ENCODE data around the gene CNTNAP4.

Gene CNTNAP4

DNA sequence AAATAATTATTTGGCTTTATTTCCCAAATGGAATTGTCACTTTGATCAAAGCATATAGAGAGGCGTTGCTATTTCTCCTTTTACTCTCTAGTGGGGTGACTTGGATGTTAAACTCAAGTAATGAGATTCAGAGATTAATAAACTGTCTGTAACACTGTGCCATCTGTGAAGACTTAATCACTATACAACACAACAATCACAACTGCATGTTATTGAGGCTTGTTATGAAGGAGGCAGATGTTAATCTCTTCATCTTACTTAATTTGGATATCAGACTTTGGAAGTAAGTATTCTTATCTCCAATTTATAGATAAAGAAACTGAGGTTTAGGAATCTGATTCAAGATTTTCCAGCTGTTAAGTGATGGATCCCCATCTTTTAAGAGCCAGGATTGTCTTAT, 132.5 kb downstream of the CNTNAP4 start:
- DNase-seq, result no peak

DNA sequence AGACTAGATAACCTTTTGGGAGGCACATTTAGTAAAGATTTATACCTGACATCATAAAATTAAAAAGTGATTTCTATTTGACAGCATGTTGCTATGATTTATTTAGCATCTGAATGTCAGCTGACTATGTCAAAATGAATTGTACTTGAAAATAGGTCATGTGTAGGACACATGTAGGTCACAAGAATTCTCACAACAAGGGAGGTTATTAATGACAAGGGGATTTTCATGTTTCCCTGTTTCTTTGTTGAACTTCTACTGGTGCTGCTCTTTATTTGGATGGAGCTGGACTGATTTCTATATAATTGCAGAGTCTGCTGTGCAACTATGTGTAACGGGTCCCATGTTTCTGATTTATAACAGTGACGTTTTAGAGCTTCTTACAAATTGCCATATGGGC, 144.4 kb downstream of the CNTNAP4 start:
- DNase-seq, result no peak

DNA sequence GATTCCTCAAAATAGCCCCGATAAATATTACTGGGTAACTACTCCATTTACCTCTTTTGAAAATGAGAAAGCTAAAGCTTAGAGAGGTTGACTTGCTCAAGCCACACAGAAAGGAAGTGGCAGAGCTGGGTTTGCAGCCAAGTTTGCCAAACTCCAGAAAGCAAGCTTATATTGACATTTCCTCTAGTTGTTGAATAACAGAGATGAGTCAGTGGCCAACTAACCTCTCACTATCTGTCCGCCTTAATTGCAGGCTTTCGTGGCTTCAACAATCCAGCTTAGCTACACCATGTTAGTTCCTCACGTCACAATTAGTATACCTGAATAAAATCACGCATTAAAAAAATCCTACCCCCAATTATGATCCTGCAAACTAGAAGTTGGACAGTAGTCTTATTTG, 151.7 kb downstream of the CNTNAP4 start:
- DNase-seq, result no peak

DNA sequence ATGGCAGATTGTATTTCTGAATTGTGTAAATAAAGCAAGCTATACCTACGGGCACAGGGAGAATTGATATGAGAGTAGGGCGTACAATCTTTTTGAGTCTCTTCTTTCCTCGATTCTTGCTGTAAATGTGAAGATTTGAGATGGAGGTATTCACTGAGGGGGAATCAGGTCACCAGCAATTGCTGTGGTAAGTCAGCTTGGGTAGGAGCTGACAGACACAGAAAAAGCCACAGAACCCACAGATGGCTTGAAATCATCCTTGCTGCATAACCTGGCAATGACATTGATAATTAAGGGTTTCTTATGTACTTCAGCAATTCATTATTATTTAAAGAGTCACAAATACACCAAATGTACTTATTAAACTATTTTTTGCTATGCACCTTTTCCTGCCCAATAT, 164.2 kb downstream of the CNTNAP4 start:
- DNase-seq, result no peak

DNA sequence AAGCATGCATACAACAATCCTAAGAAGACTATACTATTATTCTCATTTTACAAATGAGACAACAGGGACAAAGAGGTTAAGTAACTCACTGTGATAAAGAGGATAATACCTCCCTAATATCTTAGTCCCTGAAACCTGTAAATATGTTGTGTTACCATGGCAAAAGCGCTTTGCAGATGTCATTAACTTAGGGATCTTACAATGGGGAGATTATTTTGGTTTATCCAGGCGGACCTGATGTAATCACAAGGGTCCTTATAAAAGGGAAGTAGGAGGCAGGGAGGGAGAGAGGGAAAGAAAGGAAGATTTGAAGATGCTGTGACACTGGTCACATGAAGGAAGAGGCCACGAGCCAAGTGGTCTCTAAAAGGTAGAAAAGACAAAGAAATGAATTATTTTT, 164.7 kb downstream of the CNTNAP4 start:
- DNase-seq, result no peak

DNA sequence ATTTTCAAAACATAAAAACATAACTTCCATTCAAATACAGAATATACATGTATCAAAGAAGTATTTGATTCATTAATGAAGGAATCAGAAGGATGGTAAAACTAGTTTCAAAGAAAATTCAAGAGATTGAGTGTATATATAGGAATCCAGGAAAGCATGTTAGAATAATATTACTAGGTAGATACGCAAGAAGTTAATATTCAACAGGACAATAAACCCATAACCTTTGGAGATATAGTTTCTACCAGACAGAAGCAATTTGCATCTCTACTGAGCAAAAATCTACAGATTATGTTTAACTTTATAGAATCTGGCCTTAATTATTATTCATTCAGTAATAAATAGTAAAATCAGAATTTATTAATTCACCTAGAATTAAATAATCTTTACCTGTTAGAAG, 166.8 kb downstream of the CNTNAP4 start:
- no peak for DNase-seq

- DNase-seq, result no peak
Observed at GRCh38 chr16:76444832-76445231, 167.6 kb downstream of the CNTNAP4 start.

GRCh38 chr16:76445815-76446214, 168.6 kb downstream of the CNTNAP4 start:
- DNase-seq, result no peak

DNA sequence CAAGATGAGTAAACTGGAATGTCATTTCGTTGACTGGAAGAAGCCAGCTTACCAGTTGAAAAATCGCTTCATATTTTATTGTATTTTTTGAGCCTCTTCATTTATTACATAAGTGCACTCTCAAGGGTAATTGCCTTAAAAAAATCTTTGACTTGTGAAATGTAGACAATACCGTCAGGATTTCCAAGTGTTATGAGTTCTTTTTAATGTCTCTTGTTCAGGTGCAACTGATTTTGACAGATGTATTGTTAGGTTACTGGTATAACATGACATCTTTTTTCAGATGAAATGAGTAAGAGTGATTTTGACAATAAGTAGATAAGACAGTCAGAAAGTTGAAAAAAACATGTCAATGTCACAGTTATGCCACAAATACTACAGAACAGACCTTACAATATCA, 169.1 kb downstream of the CNTNAP4 start:
- no peak for DNase-seq

DNA sequence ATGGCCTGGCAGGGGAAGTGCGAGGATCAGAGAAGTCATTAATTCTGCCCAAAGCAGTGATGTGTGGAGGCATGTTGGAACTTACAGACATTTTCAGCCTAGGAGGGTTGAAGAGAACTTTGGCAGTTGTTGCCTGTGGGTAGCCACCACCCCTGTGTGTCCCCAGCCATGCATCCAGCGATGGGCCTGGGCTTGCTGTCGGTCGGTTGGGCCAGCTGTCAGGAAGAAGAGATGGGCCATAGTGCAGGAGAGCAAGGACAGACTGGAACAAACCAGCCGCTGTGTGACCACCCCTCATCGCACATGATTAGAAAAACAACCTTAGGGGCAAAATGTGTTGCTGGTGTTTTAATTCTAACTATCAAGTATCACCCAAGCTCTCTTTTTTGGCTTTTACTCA, 173.7 kb downstream of the CNTNAP4 start:
- DNase-seq, result no peak

GRCh38 chr16:76455257-76455656, 178.1 kb downstream of the CNTNAP4 start:
- no peak for DNase-seq

- no peak for DNase-seq
Observed at GRCh38 chr16:76456016-76456415, 178.8 kb downstream of the CNTNAP4 start.

GRCh38 chr16:76459111-76459510, 181.9 kb downstream of the CNTNAP4 start:
- no peak for DNase-seq

GRCh38 chr16:76461836-76462235, 184.6 kb downstream of the CNTNAP4 start:
- no peak for DNase-seq

- no peak for DNase-seq
Observed at GRCh38 chr16:76464955-76465620, 187.9 kb downstream of the CNTNAP4 start.

DNA sequence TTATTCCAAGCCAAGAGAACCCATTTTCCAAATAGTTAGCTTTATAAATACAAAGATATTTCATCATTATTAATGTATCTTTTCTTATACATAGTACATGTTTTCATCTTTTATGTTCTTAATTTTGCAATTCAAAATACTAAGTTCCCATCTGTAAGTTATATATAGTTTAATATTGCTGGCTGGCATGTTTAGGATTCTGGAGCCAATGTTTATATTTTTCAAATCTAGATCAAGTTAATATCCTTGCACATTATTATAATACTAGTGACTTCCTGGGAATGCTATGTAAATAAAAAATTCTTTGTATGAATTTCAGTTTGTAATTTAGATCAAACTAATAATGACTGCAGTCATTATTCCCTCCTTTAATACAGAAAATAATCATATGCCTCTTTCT, 189.7 kb downstream of the CNTNAP4 start:
- no peak for DNase-seq

DNA sequence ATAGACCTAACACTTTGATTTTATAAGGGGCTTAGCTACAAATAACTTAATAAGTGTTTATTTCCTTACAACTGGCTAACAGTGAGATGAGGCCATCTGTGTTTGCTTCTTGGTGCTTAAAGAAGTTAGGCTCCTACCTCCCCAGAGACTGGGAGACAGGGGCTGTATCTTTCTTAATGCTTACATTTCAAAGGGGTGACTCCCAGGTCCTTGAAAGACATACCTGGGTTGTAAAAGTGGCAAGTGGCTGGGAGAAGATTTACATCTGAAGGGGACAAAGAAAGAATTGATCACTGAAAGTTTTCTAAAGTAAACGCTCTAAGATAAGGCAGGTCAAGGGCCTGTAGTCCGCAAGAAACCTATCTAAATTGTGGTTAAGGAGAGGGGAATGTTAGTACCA, 196.8 kb downstream of the CNTNAP4 start:
- no peak for DNase-seq

GRCh38 chr16:76478105-76478504, 200.9 kb downstream of the CNTNAP4 start:
- DNase-seq, result no peak

DNA sequence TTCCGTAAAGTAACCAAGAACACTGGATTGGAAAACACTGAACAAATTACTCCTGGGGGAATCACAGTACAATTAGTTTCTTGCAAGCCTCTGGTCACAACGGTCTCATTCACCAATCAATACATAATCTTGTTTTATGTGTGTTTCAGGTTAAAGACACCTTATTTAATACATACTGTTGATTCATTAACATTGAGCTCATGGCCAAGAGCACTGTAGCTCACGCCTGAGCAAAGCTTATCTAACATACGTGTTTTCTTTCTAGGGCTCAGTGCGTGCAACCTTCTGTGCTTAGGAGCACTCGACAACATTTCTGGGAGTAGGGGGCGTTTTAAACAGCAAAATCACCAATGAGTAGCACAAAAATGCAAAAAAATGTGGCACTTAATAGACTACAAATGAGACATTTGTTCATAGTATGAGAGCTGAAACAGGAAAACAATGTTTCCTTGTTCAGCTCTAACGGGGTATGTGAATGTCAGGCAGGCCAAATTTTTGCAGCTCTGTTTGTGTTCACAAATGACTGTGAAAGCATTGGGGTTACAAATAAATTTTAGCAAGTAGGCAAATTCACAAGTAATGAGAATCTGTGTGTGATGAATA, 206.2 kb downstream of the CNTNAP4 start:
- no peak for DNase-seq

DNA sequence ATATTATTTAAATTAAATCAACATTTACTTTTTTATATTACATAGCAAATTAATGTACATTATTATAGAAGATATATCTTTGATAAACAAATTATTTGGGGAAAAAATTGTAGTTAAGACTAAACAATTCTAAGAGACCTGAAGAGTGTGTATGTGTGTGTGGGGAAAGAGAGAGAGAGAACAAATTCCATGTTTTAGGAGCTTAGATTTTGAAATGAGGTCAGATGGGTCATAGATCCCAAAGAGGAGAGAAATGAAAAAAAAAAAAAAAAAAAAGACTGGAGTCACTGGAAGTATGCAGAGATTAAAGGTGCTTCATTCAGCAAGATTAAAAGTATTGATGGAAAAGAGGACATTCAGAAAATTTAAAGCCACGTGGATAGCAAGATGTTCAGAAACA, 206.8 kb downstream of the CNTNAP4 start:
- no peak for DNase-seq

- no peak for DNase-seq
Observed at GRCh38 chr16:76486740-76487139, 209.5 kb downstream of the CNTNAP4 start.

GRCh38 chr16:76487411-76488064, 210.3 kb downstream of the CNTNAP4 start:
- DNase-seq, result no peak

- no peak for DNase-seq
Observed at GRCh38 chr16:76488065-76488417, 210.8 kb downstream of the CNTNAP4 start.

- DNase-seq, result no peak
Observed at GRCh38 chr16:76490036-76490639, 212.9 kb downstream of the CNTNAP4 start.

Data from fibroblast of upper back skin (primary cell).